ENCODE data around the gene GNAL. TPM values are rescaled to one million over a fixed set of nuclear protein-coding genes. Genes with fewer than 3 reads are reported as not detected.

GNAL gene
- total RNA-seq, 1 donor from 2014 or later, result 5.6 TPM

DNA sequence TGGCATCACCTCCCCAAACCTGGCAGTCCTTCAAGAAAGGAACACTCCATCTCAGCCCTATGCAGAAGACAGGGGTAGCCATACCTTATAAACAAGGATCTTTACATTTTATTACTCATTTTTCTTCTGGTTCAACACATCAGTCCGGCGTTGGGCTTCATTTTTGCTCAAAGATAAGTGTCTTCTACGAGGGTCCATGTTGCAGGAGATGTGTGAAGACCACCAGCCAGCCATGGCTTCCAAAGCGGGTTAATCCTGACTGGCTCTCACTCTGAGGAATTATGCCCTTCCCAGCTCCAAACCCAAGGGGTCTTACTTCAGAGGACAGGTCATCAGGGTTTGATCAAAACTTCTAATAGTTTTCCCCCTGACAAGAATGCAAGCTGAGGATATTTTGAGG is 23.9 kb upstream of the GNAL start:
- ATAC-seq (no peak), DNase-seq (no peak)
- Histone ChIP-seq H3K4me1 (no peaks in the 10 kb centered on the region), H3K27me3 (ENCODE audit: low read depth) (peaks cover 3% of the 10 kb centered on the region), H3K9me3 (no peaks in the 10 kb centered on the region), H3K27ac (no peak overlapping the region), H3K36me3 (no peaks in the 10 kb centered on the region), H3K4me3 (no peak overlapping the region)
- TF ChIP-seq, protein P1, sequence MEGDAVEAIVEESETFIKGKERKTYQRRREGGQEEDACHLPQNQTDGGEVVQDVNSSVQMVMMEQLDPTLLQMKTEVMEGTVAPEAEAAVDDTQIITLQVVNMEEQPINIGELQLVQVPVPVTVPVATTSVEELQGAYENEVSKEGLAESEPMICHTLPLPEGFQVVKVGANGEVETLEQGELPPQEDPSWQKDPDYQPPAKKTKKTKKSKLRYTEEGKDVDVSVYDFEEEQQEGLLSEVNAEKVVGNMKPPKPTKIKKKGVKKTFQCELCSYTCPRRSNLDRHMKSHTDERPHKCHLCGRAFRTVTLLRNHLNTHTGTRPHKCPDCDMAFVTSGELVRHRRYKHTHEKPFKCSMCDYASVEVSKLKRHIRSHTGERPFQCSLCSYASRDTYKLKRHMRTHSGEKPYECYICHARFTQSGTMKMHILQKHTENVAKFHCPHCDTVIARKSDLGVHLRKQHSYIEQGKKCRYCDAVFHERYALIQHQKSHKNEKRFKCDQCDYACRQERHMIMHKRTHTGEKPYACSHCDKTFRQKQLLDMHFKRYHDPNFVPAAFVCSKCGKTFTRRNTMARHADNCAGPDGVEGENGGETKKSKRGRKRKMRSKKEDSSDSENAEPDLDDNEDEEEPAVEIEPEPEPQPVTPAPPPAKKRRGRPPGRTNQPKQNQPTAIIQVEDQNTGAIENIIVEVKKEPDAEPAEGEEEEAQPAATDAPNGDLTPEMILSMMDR (IDR thresholded peaks at IDR 0.05), result no peak
- intact Hi-C loops (cut with DNase I), result no loop called here

DNA sequence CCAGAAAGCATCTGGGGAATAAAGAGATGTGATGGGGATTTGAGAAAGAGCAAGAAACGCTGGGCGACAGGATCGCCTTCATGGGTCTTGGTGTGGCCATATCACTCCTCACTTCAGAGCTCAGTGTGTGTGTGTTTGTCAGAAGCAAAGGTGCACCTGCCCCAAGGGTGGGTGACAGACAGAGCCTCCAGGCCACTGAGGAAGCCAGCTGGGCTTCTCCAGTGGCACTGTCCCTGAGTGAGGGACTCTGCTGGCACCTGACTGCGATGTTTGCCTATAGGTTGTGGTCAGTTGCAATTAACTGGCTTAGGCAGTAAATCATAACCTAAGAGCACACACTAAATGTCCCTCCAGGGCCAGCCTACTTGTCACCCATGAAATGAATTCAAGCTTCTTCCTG is 23.5 kb upstream of the GNAL start:
- intact Hi-C loops (cut with DNase I), result no loop called here
- DNase-seq (no peak), ATAC-seq (no peak)
- TF ChIP-seq, protein P1 (IDR thresholded peaks at IDR 0.05), result no peak
- Histone ChIP-seq H3K9me3 (no peaks in the 10 kb centered on the region), H3K4me3 (no peak overlapping the region), H3K36me3 (no peaks in the 10 kb centered on the region), H3K4me1 (no peaks in the 10 kb centered on the region), H3K27ac (no peak overlapping the region), H3K27me3 (ENCODE audit: low read depth) (peaks cover 3% of the 10 kb centered on the region)

DNA sequence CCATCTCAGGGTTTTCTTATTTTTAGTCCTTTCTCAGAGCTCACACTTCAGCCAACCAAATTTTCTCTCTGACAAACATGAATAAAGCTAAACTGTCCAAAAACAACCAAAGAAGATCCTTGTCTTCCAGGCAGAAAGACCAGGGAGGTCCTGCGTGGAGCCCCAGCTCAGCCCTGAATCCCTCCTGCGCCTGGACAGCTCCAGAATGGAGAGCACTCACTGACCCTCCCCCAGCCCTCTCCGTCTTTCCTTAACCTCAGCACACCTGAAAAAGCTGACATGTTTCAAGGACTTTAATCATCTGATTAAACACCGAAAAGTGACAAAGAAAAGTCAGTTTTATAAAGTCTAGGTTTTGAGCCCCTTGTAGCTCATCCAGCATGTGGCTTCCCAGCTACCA is 22.9 kb upstream of the GNAL start:
- ATAC-seq (no peak), DNase-seq (no peak)
- H3K4me1 ChIP-seq, result no peaks in the 10 kb centered on the region
- H3K27ac ChIP-seq, result no peak overlapping the region
- H3K9me3 ChIP-seq, result no peaks in the 10 kb centered on the region
- TF ChIP-seq, protein P1 (IDR thresholded peaks at IDR 0.05), result no peak
- no peaks in the 10 kb centered on the region for H3K36me3 ChIP-seq
- H3K4me3 ChIP-seq, result no peak overlapping the region
- intact Hi-C loops (cut with DNase I), result no loop called here
- H3K27me3 ChIP-seq (ENCODE audit: low read depth), result peaks cover 3% of the 10 kb centered on the region

DNA sequence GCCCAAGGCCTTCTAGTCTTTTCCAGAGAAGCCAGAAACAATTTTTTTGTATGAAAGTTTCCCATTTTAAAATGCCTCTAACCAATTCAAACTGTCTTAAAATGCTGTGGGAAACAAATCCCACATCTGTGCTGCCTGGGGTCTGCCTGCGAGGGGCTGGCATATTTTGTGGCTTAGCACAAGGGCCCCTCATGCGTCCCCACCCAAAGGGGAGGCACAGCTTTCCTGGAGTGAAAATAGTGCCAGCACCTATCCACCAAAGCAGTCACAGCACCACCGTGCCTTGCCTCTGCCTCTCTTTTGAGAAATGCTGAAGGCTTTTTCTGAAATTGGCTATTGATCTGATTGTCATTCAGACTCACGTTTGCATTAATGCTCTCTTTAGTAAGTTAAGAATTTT is 22.2 kb upstream of the GNAL start:
- no peaks in the 10 kb centered on the region for H3K9me3 ChIP-seq
- H3K27me3 ChIP-seq (ENCODE audit: low read depth), result peaks cover 3% of the 10 kb centered on the region
- no peak overlapping the region for H3K4me3 ChIP-seq
- intact Hi-C loops (cut with DNase I), result no loop called here
- H3K36me3 ChIP-seq, result no peaks in the 10 kb centered on the region
- no peak for DNase-seq
- no peaks in the 10 kb centered on the region for H3K4me1 ChIP-seq
- no peak overlapping the region for H3K27ac ChIP-seq
- no peak for ATAC-seq
- TF ChIP-seq, protein P1 (IDR thresholded peaks at IDR 0.05), result no peak

DNA sequence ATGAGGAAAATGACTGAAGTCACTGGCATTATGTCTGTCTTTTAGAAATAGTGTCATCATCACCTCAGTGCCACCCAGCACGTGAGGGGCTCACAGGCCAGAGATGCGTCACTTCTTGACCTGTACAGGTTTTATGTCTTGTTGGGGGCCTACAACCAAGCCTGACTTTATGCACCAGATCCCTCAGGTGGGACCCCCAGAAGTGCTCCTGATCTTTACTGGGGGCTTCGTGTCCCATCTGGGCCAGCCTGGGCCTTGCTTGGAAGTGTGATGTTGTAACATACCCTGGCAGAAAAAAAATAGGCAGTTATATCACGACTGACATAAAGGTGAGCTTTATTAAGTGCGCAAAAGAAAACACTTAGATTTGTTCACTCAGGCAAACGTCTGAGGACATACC is 21.5 kb upstream of the GNAL start:
- intact Hi-C loops (cut with DNase I), result no loop called here
- Histone ChIP-seq H3K4me1 (no peaks in the 10 kb centered on the region), H3K36me3 (no peaks in the 10 kb centered on the region), H3K9me3 (no peaks in the 10 kb centered on the region), H3K27ac (no peak overlapping the region), H3K4me3 (no peak overlapping the region), H3K27me3 (ENCODE audit: low read depth) (peaks cover 3% of the 10 kb centered on the region)
- DNase-seq, result no peak
- ATAC-seq, result no peak
- TF ChIP-seq, protein P1 (IDR thresholded peaks at IDR 0.05), result no peak

All from lower lobe of right lung (tissue), 2 donors.